Measurements from ENCODE around the gene MRPL48.

The MRPL48 gene

DNA sequence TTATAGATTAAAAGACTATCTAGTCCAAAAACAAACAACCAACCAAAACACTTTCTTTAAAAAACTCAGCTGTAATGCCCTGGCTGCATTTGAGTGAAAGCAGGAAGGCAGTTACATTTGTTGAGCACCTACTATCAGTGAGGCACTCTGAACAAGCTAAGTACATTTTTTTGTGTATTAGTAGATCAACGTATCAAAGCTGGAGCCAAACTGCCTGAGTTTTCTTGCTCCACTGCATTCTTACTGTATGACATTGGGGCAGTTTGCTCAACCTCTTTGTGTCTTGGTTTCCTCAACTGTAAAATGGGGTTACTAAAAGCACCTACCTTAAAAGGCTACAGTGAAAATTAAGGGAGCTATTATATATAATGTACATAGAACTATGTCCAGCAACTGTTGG lies 67.0 kb downstream of the MRPL48 start:
- in situ Hi-C loops (cut with MboI; ENCODE audit: low sequenced_read_pairs, unreplicated experiment) = no loop called here

DNA sequence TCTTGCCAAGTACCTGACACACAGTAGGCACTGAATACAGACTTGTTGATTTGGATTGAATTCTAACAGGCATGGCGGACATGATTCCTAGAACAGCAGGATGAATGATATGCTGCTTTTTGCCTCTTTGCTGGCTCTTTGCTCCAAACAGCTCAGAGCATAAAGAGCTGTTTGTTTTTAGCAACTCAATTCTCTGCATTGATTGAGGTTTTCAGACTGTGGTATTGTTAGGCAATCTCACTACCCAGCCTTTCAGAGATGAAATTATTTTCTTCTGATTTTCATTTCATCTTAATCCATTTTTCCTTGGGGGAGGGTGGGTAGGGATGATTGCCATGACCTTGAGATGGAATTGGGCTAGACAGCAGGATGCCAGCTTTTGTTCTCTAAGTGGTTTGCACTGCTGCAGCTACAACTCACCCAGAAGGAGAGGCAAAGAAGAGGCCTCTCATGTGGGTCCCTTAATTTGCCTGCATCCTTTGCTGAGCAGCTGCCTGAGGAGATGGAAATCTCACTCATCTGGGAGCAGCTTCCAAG lies 68.4 kb downstream of the MRPL48 start:
- no peak for DNase-seq (ENCODE audit: low spot score)
- in situ Hi-C loops (cut with MboI; ENCODE audit: low sequenced_read_pairs, unreplicated experiment) = no loop called here

More for the DNA sequence above, 67.0 kb downstream of the MRPL48 start:
- TF ChIP-seq CTCF (IDR thresholded peaks at IDR 0.05; ENCODE audit: borderline replicate concordance, control extremely low read depth, extremely low read depth, insufficient read depth, missing control alignments) = no peak
- DNase-seq (ENCODE audit: low spot score) = no peak

DNA sequence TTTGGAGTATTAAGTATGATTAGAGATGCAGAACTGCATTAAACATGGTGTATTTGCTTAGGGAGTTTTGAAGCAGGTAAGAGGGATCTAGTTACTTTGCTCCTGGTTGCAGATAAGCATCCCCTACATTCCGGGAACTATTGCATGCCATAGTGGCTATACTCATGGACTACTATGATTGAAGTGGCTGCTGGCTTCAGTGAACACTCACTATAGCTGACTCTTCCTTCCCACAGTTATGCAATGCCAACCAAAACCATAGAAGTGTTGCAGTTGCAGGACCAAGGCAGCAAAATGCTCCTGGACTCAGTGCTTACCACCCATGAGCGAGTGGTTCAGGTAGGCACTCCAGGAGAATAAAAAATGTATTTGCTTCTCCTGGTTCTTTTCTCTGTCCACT lies 72.0 kb downstream of the MRPL48 start:
- no peak for DNase-seq (ENCODE audit: low spot score)
- in situ Hi-C loops (cut with MboI; ENCODE audit: low sequenced_read_pairs, unreplicated experiment) = no loop called here
- no peak for TF ChIP-seq CTCF (IDR thresholded peaks at IDR 0.05; ENCODE audit: borderline replicate concordance, control extremely low read depth, extremely low read depth, insufficient read depth, missing control alignments)

More for the DNA sequence above, 68.4 kb downstream of the MRPL48 start:
- no peak for TF ChIP-seq CTCF (IDR thresholded peaks at IDR 0.05; ENCODE audit: borderline replicate concordance, control extremely low read depth, extremely low read depth, insufficient read depth, missing control alignments)

DNA sequence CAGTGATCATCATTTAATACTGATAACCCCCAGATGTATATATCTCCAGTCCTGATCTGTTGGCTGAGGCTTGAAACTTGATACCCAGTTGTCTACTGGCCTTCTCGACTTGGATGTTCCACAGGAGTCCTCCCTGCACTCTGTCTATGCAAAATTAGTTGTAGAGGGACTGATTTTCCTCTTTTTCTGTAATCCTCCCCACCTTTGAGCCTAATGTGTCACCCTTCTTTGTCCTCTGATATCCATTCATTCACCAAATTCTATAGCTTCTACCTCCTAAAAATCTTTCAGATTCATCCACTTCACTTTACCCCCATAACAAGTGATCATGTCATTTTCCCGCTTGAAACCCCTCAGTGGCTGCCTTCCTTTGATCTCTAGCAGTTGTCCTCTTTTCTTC lies 72.5 kb downstream of the MRPL48 start:
- in situ Hi-C loops (cut with MboI; ENCODE audit: low sequenced_read_pairs, unreplicated experiment) = no loop called here
- no peak for DNase-seq (ENCODE audit: low spot score)
- no peak for TF ChIP-seq CTCF (IDR thresholded peaks at IDR 0.05; ENCODE audit: borderline replicate concordance, control extremely low read depth, extremely low read depth, insufficient read depth, missing control alignments)

- in situ Hi-C loops (cut with MboI; ENCODE audit: low sequenced_read_pairs, unreplicated experiment) = no loop called here
- no peak for TF ChIP-seq CTCF (IDR thresholded peaks at IDR 0.05; ENCODE audit: borderline replicate concordance, control extremely low read depth, extremely low read depth, insufficient read depth, missing control alignments)
- no peak for DNase-seq (ENCODE audit: low spot score)
Observed at GRCh38 chr11:73862986-73863385, 75.3 kb downstream of the MRPL48 start.

GRCh38 chr11:73866095-73866579 lies 78.5 kb downstream of the MRPL48 start:
- DNase-seq (ENCODE audit: low spot score) = no peak
- no peak for TF ChIP-seq CTCF (IDR thresholded peaks at IDR 0.05; ENCODE audit: borderline replicate concordance, control extremely low read depth, extremely low read depth, insufficient read depth, missing control alignments)
- in situ Hi-C loops (cut with MboI; ENCODE audit: low sequenced_read_pairs, unreplicated experiment) = no loop called here

Measured in GM13976 (cell line).